GM21529 (cell line): ENCODE data around the gene HARBI1.

Experiments used
- ATAC-seq: cut with Tn5 transposase; IDR thresholded peaks from one replicate; pipeline ENCODE4 v1.9.1; 2021; ENCODE audit not compliant: unreplicated experiment

Gene HARBI1

GRCh38 chr11:46555267-46556054, 61.6 kb downstream of the HARBI1 start:
- ATAC-seq: peak; percentile 59

GRCh38 chr11:46554213-46555147, 62.5 kb downstream of the HARBI1 start:
- ATAC-seq: no peak

GRCh38 chr11:46553814-46554212, 63.2 kb downstream of the HARBI1 start:
- no peak for ATAC-seq
